Stimulated activated CD8-positive, alpha-beta memory T cell treated with anti-CD3 and anti-CD28 coated beads, Interleukin-15, amount 100 ng/mL, for 48 hours (primary cell): ENCODE data around the gene TNFAIP1.
"Not testable (repeated sequence)": the region's sequence is repeated elsewhere in the genome, so short reads cannot be mapped to it uniquely, and the experiment has no call there.

Experiments
- DNase-seq, 2 donors: peaks; one replicate each; pipeline ENCODE4 v3.0.0-alpha.2; 2020; ENCODE audit warnings: low read depth in 2 of 2

TNFAIP1 gene

DNA sequence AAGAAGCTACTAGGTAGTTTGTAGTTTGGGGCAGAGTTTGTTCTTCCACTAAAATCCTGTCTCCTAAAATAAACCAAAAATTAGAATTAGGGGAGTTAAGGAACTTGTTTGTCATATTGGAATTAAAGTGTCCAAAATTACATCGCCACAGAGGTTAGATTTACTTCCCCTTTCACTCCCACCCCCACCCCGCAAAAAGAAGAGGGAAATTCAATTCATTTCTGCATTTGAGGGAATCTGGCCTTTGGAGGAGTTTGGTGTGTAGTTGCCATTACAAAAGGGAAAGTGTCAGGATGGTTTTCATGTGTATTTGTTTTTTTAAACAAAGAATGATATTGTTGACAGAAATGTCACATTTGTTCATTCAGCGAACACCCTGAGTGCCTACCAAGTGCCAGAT is 10.8 kb upstream of the TNFAIP1 start:
- DNase-seq: no peak

DNA sequence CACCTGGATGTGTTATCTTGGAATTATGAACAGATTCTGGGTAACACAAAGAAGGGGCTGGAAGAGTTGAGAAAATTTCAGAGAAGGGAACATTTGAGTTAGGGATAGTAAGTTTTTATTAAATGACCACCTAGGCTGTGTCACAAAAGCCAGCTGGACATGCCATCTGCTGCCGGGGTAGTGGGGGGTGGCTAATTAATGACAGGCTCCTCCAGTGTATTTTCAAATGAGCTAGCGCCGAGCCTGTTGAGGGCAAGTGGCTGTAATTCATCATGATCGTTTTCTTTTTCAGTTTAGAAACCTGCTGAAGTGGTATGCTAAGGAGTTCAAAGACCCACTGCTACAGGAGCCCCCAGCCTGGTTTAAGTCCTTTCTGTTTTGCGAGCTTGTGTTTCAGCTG is 10.3 kb upstream of the TNFAIP1 start:
- DNase-seq: no peak

DNA sequence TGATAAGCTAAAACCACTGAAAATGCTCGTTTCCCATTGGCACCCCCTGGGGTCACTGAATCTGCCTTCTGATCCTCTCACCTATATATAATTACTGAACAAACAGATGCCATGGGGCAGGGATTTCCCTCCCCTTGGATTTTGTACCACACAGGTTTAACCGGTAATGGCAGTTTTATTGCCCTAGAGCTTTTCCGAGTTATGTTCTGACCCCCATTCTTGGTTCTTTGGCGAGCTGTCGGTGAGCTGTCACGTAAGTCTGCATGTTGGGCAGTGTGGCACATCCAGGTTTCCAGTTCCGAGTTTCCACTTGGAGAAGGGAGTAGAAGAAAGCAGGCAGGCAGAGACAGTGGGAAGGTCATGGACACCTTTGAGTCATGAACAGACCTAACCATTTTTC is 9.4 kb upstream of the TNFAIP1 start:
- no peak for DNase-seq

DNA sequence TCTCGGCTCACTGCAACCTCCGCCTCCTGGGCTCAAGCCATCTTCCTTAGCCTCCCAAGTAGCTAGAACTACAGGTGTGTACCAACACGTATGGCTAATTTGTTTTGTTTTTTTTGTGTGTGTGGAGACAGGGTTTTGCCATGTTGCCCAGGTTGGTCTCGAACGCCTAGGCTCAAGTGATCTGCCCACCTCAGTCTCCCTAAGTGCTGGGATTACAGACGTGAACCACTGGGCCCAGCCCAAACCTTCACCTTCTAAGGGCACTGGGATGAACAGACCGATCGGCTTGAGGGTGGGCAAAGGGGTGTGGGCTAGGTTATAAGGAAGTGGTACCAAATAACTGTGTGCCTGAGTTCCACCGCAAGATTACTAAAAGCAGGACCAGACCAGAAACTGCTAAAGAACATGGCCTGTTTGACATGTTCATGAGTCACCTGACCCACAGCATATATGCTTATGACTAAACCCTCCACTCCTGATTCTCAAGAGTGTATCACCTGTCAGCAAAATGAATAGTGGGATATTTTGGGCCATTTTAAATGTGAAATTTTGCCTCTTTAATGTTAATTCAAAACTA is 8.4 kb upstream of the TNFAIP1 start:
- no peak for DNase-seq

DNA sequence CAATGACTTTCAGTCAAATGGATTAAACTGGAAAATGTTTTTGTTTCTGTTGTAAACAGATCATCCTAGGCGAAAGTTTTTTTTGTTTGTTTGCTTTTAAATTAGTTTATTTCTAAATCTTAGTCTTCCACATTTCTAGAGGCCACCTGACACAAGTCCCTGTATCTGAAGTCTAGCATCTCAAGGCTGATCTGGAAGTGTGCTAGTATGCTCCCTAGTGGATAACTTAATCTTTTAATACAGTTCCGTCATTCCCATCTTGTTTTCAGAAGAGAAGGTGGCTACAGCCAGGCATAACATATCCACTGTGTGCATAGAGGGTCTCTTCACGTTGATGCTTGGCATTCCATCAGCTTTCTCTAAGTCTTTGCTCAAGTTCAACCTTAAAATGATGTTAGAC is 7.9 kb upstream of the TNFAIP1 start:
- DNase-seq: no peak

DNA sequence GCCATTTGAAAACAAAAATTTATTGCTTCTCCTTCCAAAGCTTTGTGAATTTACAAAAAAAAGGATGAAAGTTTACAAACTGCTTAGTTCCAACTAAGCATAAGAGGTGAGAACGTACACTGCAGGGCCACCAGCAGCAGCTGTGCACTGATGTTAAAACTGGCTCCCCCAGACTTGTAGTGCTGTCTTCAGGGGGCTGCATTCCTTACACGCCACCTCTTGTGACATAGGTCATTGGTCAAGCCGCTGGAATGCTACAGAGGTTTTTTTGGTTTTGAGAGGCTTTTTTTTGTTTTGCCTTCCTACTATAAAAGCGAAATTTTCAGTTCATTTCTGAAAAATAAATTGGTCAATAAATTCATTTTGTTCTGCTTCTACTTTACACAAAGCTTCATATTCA is 7.2 kb upstream of the TNFAIP1 start:
- no peak for DNase-seq

DNA sequence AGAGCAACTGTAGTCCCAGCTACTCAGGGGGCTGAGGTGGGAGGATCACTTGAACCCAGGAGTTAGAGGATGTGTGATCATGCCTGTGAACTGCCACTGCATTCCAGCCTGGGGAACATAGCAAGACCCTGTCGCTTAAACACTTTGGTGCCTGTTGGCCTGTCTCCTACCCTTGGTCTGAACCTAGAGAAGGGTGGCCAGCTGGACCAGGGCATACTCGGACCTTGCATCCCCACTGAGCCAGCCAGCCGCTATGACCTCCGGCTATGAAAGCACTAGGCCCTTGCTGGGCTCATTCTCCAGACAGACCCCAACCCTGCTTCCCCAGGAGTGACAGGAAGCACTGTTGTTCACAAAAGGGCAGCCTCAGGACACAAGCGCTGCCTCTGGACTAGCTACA is 4.9 kb upstream of the TNFAIP1 start:
- no peak for DNase-seq

DNA sequence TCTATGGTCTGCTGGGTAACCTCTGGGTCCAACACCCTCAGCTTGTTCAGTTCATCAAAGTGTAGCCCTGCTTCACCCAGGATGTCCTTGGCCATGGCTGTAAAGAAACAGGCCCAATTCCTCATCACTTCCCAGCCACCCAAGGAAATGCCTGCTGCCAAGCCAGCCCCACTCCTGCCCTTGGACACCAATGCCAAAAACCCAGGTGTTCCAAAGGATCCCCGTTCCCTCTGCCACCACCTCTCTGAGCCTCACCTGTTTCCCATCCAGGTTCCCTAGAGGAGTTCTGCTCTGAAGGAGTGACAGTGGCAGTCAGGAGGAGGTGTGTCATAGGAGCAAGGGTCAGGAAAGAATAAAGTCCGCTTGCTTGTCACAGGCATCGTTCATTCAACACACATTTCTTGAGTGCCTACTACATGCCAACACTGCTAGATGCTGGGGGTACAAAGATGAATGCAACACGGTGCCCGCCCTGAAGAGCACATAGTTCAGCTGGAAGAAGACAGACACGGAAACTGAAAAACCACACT is 3.6 kb upstream of the TNFAIP1 start:
- no peak for DNase-seq

DNA sequence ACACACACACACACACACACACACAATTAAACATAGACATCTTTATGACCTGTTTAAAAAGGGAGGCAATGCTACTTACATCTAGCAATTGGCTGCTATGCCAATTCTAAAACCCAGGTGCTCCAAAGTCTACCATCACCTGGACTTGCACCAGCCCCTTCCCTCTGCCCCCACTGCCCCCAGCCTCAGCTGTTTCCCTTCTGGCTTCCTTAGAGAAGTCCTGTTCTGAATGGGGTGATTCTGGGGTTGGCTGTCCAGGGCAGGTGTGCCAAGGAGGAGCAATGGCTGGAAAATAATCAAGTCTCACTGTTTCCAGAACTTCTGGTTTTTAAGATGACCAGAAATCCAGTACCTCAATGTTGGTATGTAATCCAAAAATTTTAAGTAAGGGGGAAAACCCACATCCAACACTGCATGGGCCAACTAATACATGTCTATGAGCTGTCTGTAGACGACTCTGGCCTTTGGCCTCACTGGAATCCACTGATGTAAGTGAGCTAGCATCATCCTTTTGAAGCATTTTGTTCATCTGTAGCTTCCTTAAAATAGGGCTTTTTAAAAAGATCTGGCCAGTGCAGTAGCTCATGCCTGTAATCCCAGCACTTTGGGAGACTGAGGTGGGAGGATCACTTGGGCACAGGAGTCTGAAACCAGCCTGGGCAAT is 2.3 kb upstream of the TNFAIP1 start:
- DNase-seq: no peak

DNA sequence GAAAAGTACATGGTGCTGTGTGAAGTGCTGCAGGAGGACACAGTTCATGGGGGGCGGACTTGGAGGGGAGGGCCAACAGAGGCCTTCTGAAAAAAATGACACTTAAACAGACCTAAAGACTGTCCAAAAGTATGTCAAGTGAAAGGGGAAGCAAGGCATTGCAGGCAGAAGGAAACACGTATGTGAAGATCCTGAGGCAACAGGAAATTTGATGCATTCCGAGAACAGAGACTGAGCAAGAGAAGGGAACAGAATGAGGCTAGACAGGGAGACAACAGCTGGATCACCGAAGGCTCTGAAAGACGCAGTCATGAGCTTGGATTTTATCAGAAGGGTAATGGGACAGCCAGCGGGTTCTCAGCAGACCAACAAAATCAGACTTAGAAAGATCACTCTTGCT is 1.4 kb upstream of the TNFAIP1 start:
- no peak for DNase-seq

DNA sequence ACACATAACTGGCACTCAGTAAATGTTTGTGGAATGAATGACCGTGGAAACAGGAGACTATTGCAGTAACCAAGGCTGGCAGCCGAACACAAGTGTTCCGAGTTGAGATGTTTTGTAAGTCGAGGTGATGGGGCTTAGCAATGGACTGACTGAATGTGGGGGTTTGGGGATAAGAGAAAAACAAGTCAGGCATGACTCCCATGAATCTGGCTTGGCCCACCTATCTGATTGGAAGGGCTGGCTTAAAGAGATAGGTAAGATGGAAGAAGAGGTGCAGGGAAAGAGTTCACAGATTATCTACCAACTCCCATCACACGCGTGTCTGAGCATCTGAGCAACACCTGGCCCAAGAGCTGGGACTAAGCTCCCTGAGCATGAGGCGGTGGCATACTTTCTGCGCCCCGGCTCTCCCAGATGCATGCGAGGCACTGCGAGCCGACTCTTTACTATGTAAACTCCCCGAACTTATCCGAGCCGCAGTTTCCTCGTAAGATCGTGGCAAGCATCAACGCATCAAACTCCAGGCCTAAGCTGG is 828 bp upstream of the TNFAIP1 start:
- no peak for DNase-seq

DNA sequence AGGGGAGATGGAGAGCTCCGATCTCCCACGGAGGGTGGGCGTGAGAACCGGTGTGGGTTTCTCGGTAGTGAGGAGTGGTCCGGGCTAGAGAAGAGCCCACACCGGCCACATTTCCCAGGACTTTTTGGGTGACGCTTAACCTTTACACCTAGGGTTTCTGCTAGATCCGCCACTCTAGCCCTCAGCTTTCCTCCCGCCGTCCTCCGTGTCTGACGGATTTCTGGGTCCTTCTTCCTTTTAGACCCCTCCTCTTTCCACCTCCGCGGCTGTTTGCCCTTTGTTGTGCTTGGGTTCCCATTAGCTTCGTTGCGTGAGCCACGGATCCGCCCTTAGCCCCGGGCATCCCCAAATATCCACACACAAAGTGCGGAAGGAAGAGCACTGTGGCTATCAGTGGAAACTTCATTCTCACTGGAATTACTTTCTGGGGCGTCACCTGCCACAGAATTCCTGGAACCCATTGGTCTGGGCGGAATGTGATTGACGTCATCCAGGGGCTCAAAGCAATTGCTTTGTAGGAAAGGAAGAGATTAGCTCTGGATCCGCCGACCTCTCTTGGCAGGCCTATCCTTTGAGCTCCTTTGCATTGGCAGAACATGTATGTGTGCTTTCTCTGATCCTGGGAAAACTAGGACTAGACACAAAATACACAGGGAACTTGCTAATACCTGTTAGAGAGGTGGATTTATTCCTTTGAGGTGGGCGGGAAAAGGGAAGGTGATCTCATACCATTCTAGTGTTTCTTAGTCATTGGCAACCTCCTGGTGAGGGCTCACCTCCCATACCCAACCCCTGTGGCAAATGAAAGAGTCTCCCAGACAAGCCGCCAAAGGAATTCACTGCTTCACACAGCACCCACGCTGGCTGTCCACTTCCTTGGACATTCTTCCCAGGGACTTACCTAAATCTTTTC is 654 bp downstream of the TNFAIP1 start:
- no peak for DNase-seq

DNA sequence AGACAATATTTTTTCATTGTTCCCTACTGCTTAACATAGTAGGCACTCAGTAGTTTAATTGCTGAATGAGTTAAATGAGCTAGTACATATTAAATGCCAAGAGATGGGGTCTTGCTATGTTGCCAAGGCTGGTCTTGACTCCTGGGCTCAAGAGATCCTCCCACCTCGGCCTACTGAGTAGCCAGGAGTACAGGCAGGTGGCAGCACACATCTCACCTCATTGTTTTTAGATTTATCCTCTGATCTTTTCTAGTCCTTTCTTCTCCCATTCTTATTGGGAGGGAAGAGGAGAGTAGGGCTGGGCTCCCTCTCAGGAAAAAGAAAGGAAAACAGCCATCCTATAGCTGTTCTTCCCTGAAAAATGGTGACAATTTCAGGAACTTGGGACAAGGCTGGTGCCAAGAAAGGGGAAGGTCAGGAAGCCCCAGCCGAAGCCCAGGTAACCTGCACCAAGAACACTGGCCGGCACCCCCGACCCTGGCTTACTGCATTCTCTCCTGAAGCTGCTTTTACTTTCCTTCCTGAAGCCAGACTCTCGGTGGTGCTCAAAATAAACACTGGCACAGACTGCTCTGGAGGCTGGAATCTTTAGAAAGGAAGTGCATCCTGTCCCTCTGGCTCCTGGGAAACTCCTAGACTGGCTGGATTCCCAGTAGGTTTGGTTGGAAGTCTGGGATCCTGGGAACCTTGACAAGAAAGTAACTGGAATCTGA is 2.7 kb downstream of the TNFAIP1 start:
- DNase-seq: no peak

DNA sequence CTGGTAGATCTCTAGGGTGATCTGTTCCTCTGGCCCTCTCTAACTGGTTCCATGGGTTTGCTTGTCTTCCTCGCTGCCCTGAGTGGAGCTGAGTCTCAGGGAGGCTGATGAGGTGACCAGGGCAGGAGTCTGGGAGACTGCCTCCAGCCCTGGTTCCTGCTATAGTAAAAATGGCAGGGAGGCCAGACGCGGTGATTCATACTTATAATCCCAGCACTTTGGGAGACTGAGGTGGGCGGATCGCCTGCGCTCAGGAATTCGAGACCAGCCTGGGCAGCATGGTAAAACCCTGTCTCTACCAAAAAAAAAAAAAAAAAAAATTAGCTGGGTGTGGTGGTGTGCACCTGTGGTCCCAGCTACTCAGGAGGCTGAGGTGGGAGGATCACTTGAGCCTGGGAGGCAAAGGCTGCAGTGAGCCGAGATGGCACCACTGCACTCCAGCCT is 3.2 kb downstream of the TNFAIP1 start:
- not testable (repeated sequence) for DNase-seq

DNA sequence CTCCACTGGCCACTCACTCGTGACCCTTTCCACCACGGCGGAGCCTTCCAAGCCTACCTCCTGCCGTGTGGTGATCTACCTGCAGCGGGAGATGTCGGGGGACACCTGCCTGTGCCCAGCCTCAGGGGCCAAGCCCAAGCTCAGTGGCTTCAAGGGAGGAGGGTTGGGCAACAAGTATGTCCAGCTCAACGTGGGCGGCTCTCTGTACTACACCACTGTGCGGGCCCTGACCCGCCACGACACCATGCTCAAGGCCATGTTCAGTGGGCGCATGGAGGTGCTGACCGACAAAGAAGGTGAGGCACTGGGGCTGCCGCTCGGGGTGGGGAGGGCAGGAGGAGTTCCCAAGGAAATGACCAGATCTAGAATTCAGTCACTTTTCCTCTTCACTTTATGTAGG is 3.9 kb downstream of the TNFAIP1 start:
- DNase-seq: no peak

DNA sequence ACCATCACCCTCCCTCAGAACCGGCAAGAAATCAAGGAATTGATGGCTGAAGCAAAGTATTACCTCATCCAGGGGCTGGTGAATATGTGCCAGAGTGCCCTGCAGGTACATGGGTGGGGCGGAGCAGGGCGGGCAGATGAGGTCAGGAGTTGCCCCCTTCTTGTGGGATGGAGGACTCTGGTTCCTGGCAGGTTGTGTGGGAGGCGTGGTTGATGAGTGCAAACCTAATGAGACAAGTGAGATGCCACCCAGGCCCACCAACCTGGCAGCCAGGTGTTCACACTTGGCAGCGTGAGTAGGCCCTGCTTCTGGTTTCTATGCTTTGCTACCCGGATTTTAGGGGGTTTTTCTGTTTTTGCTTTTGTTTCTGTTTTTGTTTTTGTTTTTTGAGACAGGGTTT is 4.8 kb downstream of the TNFAIP1 start:
- no peak for DNase-seq

DNA sequence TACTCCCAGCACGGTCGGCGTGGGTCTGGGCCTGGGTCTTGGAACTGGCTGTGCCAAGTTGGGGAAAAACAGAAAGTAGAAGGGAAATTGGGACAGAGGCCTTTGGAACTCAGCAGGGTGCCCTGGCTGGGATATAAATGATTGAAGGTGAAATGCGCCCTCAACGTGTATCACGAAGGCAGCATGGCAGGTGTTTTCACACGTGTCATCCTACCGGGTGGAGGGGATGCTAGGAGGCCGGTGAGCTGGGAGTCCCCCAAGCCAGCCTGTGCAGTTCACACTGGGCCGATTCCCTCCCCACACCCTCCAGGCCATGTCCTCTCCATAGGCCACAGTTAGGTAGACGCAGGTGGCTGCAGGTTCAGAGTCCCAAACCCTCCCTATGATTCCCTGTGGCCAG is 6.0 kb downstream of the TNFAIP1 start:
- DNase-seq: no peak

DNA sequence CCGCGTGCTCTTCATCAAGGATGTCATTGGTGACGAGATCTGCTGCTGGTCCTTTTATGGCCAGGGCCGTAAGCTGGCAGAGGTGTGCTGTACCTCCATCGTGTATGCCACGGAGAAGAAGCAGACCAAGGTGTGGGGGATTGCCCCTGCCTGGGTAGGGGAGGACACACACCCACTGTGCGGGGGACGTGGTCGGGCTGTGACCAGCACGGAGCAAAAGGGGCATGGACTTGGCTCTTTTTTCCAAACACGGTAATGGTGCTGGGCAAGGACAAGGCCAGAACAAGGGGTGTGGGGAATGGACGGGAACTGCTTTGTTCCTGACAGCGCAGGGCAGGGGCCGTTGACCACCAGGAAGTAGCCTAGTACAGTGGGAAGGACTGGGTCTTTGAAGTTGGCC is 6.8 kb downstream of the TNFAIP1 start:
- no peak for DNase-seq

DNA sequence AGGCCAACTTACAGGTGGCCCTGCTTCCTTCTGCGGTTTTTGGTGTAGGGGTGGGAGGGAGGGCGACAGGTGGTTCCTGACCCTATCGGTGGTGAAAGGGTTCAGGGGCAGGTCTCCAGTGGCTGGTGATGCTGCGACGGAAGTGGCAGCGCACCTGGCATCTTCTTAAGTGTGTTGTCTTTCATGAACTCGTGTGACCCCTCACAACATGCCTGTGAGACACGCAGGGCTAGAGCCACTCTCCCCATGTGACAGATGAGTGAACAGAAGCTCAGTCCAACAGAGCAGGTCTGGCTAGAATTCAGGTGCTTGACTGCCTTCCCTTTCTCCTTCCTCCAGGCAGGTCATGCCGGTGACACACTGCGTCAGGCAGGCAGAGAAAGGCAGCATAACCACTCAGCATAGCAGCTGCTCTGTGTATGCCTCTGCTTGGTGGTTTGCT is 8.0 kb downstream of the TNFAIP1 start:
- DNase-seq: no peak

DNA sequence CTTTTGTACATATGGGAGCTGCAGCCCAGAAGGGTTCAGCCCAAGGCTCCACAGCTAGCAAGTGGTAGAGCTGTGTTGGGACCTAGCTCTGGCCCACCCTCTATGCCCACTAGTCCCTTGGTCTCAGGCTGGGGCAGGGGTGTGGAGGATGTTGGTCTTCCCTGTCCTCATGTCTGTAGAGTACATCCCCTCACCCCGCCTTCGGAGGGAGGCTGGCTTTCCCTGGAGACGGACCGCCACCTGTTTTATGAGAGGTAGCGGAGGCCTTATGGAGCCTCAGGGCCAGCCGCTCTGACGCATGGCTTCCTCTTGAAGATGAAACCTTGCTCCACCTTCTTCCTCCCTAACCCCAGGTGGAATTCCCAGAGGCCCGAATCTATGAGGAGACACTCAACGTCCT is 8.4 kb downstream of the TNFAIP1 start:
- no peak for DNase-seq

DNA sequence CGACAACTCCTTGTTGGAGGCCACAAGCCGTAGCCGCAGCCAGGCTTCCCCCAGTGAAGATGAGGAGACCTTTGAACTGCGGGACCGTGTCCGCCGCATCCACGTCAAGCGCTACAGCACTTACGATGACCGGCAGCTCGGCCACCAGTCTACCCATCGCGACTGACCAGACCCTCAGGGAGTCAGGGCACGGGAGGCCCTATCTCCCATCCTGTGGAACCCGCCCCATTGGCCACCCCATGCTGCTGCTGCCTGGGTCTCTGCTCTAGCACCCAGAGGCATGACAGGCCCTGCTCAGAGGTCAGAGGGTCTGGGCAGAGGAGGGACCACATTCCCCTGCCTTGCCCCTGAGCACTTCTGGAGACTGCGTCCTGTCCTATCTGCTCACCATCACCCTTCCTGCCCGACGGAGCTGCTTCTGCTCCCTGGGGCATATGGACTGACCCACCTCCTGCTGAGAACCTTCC is 8.9 kb downstream of the TNFAIP1 start:
- DNase-seq: no peak
